ENCODE data around the gene KCNB1. TPM values are rescaled to one million over a fixed set of nuclear protein-coding genes. Genes with fewer than 3 reads are reported as not detected.

The KCNB1 gene
- total RNA-seq, 1 experiment from 2014 or later, result 0.31 TPM

- no peak for DNase-seq (ENCODE audit: low spot score)
Observed at GRCh38 chr20:49391404-49392245, 90.8 kb downstream of the KCNB1 start.

DNA sequence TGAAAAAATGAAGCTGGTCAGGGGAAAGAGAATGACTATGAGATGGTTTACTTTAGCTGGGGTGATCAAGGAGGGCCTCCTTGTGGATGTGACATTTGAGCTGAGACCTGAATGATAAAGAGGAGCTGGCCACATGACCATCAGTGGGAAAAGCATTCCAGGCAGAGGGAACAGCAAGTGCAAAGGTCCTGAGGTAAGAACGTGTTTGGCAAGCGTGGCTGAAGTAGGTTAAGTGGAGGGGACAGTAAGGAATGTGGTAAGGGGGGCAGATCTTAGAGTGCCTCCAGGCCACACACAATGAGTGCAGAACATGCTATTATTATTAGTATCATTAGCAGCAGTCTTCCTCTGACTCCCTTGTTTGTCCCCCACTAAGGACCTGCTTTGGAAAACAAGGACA lies 92.6 kb downstream of the KCNB1 start:
- no peak for DNase-seq (ENCODE audit: low spot score)

DNA sequence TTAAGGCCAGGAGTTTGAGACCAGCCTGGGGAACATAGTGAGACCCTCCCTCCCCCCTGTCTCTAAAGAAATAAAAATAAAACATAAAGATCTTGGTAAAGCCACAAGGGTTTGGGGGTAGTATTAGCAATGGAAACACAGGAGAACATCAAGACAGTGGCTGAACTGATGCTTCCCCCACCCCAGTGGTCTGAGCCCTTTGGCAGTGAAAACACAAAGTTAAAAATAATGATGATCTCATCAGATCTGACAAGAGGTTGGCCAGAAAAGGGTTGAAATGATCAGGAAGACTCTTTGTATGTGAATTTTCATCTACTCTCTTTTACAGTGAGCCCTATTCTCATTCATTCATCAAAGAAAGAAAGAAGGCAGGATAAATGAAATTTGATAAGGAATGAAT lies 93.7 kb downstream of the KCNB1 start:
- no peak for DNase-seq (ENCODE audit: low spot score)

DNA sequence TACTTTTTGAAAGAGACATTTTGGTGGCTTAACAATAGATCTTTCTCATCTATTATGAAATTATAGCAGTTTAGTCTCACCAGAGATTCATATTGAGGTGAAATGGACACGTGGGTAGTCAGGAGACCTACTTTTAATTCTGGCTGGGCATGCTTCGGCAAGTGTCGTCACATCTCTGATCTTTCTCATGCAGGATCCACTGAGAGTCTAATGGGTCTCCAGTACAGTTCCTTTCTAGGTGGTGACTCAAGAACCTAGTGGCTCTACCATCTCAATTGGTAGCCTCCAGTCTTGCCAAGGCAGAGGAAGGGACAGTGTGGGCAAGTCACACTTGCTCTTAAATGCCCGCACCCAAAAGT lies 94.9 kb downstream of the KCNB1 start:
- DNase-seq (ENCODE audit: low spot score), result no peak

DNA sequence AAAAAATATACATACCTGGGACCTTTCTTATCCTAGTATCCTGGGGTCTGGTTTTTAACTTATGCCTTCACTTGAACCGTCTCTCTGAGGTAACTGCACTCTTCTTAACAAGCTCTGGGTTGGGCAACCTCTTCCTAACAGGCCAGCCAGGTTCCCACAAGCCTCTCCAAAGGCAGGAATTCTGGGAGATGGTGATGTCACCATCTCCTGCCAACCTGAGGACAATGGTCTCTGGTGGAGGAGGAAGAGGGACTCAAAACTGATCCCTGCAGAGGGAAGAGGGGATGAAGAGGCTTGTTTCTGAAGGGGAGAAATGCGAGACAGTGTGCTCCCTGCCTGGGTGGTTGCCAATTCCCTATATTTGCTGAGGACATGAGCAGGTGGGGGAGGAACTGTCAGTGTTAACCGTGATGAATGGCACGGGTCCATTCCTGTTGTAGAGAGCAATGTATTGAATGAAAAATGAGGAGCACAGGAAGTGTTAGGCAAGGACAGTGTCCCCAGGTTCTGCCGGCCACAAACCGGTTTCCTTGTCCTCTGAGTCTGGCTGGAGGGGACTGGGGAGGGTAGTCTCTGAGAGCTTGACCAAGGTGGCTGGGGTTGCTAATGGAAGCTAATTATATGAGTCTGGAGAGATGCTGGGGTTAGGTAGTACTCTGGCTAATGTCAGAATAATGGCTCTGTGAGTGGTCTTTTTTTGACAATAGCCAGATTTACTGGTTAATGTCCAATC lies 95.5 kb downstream of the KCNB1 start:
- DNase-seq (ENCODE audit: low spot score), result no peak

- DNase-seq (ENCODE audit: low spot score), result peak; percentile 61
Observed at GRCh38 chr20:49385465-49385864, 97.0 kb downstream of the KCNB1 start.

GRCh38 chr20:49384437-49385434 lies 97.7 kb downstream of the KCNB1 start:
- DNase-seq (ENCODE audit: low spot score), result peak; percentile 58

DNA sequence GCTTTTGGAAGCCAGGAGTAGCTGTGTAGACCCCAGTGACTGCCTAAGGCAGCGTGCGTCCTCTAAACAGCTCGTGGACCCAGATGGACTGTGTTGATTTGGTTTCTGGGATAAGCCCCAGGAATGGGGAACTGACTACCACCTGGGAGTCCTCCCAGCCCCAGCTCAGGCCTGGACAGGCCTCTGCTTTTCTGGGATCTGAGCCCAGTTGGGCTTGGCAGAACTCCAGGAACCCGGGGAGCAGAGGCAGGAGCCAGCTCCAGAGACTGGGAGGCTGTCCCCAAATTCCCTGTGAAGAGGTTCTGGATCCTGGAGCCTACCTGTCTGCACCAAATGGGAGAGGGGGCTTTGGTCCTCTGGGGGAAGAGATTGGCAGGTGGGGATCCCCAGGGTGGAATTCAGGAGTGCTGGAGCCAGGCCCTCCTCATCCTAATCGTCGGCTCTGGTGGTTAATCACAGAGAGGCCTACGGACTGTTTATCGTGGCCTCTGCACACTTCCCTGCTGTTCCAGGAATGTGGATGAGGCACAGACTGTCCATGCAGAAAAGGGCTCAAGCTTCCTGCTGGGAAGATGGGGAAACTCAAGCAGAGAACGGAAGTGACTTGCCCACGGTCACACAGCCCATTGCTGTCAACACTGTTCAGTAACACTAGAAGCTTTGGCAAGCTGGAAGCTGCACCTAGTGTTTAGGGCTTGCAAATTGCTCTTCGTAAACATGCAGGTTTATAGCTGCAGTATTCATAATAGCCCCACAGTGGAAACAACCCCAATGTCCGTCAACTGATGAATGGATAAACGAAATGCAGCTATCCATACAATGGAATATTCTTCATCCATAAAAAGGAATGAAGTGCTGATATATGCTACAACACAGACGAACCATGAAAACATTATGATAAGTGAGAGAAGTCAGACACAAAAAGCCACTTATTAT lies 100.6 kb downstream of the KCNB1 start:
- peak; percentile 55 for DNase-seq (ENCODE audit: low spot score)

DNA sequence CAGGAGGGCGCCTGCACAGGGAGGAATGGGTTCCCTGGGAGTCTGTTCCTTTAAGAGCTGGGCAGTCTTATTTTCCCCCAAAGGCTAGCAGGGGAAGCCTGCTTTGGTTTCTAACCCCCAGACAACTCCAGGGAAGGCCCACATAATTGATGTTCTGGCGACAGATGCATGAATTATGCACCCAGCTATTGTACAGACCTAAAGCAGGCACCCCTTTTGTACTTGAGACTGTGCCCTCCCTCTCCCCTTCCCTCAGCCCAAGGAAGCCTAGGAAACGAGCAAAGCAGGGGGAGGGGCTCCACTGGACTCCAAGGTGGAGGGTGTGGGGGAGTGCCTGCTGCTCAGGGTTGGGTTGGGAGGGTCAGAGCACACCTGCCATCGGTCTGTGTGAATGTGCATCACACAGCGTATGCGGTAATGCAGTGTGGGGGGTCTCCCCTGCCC lies 102.1 kb downstream of the KCNB1 start:
- no peak for DNase-seq (ENCODE audit: low spot score)

DNA sequence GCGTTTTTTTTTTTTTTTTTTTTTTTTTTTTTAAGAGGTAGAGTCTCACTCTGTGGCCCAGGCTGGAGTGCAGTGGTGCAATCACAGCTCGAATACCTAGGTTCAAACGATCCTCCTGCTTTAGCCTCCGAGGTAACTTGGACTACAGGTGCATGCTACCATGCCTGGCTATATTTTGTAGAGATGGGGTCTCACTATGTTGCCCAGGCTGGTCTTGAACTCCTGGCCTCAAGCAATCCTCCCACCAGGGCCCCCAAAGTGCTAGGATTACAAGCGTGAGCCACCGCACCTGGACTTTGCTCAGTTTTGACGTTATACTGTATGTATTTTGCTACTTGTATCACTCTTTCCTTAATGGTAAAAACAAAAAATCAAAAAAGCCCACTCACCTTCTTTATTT lies 103.1 kb downstream of the KCNB1 start:
- DNase-seq (ENCODE audit: low spot score), result no peak

- no peak for DNase-seq (ENCODE audit: low spot score)
Observed at GRCh38 chr20:49377326-49377725, 105.1 kb downstream of the KCNB1 start.

DNA sequence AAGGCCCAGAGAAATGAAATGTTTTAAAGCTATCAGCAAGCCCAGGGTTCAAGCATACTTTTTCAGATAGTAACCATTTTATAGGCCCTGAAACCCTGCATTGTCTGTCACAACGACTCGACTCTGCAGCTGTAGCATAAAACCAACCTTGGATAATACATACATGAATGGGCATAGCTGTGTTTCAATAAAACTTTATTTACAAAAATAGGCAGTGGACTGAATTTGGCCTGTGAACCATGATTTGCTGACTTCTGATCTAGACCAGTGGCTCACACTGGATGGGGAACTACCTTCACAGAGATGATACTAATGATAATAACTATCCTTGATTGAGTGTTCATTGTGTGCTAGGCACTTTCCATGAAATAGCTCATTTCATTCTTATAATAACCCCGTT lies 107.3 kb downstream of the KCNB1 start:
- DNase-seq (ENCODE audit: low spot score), result no peak

DNA sequence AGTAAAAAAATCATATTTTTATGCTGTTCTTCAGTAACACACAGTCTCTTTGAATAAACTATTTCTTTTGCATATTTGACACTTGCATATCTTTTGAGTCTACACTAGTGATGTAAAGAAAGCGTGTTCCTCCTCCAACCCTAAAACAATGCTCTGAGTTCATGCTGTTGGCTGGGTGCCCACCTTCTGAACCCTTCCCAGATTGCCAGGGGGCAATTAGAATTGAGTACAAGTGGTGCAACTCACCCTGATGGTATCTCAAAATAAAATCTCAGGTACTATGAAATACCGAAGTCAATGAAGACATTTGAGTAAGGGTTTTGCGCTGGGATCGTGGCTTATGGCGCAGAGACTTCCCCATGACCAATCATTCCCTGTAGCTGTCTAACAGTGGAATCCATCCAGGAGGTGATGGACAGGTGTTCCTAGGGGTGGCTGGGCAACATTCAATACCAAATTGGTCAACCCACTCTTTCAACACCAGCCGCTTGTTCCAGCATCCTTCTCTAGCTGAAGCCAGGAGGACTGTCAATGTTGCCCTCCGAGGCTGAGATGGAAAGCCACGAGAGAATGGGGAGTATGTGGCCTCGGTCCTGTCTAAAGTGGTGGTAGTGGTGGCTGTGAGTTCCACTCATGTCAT lies 110.3 kb downstream of the KCNB1 start:
- DNase-seq (ENCODE audit: low spot score), result no peak

GRCh38 chr20:49368596-49368995 lies 113.9 kb downstream of the KCNB1 start:
- DNase-seq (ENCODE audit: low spot score), result no peak

- DNase-seq (ENCODE audit: low spot score), result no peak
Observed at GRCh38 chr20:49367113-49367512, 115.4 kb downstream of the KCNB1 start.

DNA sequence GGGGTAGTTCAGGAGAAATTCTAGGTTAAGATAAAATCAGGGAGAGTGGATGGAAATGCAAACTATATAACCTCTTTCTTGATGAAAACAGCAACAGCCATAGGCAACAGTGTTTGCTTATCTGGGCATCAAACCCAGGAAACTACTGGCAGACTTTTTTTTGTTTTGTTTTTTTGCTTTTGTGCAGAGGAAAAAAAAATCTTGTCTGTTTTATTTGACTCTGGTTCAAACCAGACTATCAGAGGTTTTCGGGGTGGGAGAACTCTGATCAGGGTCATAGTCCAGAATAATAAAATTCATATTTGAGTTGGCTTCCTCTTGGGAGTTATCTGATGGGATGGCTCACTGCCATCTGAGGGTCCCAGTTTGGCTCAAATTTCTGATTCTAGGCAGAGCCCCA lies 115.8 kb downstream of the KCNB1 start:
- no peak for DNase-seq (ENCODE audit: low spot score)

DNA sequence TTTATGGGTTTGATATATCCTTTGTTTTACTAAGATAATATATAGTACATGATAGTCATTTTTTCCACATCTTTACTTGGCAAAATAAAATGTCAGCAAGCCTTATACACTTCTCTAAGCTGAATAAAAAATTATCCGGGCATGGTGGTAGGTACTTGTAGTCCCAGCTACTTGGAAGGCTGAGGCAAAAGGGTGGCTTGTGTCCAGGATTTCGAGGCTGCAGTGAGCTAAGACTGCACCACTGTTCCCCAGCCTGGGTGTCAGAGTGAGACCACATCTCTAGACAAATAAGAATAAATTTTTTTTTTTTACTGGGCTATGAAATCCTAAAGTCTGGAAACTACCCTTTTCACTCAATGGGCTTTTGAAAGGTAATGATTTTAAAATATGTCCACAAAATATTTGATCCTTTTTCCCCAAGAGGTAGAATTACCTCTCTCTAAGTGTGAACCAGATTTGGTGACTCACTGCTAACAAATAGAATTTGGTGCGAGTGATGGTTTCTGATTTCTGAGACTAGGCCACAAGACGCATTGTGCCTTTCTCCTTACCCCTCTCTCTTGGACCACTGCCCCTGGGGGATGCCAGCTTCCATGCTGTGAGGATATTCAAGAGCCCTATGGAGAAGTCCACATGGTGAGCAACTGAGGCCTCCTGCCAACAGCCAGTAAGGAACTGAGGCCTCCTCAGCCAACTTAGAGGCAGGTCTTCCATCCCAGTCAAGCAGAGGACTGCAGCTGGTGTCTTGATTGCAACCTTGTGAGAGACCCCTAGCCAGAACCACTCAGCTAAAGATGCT lies 120.4 kb downstream of the KCNB1 start:
- DNase-seq (ENCODE audit: low spot score), result no peak

DNA sequence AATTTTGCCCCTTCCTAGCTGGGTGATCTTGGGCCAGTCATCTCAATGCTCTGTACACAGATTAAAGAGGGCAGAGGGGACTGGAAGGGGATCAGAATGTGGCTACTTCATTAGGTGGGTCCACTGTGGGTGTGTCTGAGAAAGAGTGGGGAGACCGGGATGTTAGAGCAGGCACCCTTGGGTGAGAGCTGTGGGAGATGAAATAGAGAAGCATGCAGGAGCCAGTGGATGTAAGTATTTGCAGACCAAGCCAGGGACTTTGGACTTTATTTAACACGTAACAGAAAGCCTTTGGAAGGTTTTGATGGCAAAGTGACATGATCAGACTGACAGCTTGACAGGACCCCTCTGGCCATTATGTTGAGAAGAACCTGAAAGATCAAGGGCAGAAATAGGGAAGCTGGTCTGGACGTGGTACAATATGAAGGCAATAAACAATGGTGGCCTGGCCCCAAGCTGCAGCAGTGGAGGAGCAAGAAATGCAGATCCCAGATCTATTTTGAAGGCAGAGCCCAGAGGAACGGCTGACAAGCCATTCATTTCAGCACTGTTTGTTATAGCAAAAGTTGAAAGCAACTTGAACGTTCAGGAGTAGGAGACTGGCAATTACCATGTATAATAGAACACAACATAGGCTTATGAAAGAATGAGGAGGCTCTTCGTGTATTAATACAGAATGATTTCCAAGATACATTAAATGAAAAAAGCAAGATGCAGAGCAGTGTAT lies 122.1 kb downstream of the KCNB1 start:
- DNase-seq (ENCODE audit: low spot score), result no peak

GRCh38 chr20:49356676-49357075 lies 125.8 kb downstream of the KCNB1 start:
- DNase-seq (ENCODE audit: low spot score), result no peak
